Tibial nerve (tissue), 4 donors: Measurements from ENCODE around the gene SLC9A3. TPM values are rescaled to one million over a fixed set of nuclear protein-coding genes. Genes with fewer than 3 reads are reported as not detected.

ENCODE experiments used
- DNase-seq, 2 donors: peaks; one replicate each; pipeline ENCODE4 v3.0.0-alpha.2; 2019; ENCODE audit warnings: low spot score in 2 of 2
- H3K27ac ChIP-seq, 4 donors: fragments of 200-600 bp; sonication (generic) in 3 of 4; one replicate each; pipeline ENCODE4 v1.5.1; 2017 to 2019; ENCODE audit warnings: mild to moderate bottlenecking in 1 of 4
- H3K27me3 ChIP-seq, 2 donors: fragments of 200-600 bp; sonication (generic) in 1 of 2; one replicate each; pipeline versions ENCODE4 v1.5.1 to v1.6.0; 2017 to 2019
- H3K36me3 ChIP-seq, 3 donors: fragments of 200-600 bp; sonication (generic); one replicate each; pipeline ENCODE4 v1.5.1; 2018 to 2019
- H3K4me1 ChIP-seq, 4 donors: fragments of 200-600 bp; sonication (generic) in 3 of 4; one replicate each; pipeline ENCODE4 v1.5.1; 2017 to 2019
- H3K4me3 ChIP-seq, 4 donors: fragments of 200-600 bp; sonication (generic) in 3 of 4; one replicate each; pipeline ENCODE4 v1.5.1; 2017 to 2019; ENCODE audit warnings: mild to moderate bottlenecking in 1 of 4, moderate library complexity in 1 of 4
- H3K9me3 ChIP-seq, 4 donors: fragments of 200-600 bp; sonication (generic) in 3 of 4; one replicate each; pipeline ENCODE4 v1.5.1; 2017 to 2019
- CTCF ChIP-seq, 5 experiments: fragments of 200-600 bp in 3 of 5; fragments of 450-650 bp in 2 of 5; sonication (generic) in 3 of 5; IDR thresholded peaks; one replicate each; pipeline ENCODE4 v1.5.1; 2016 to 2019; ENCODE audit warnings: antibody characterized with exemption in 5 of 5, mild to moderate bottlenecking in 3 of 5, moderate library complexity in 2 of 5
- EP300 ChIP-seq, 2 donors: sonication (generic); formaldehyde crosslinking; IDR thresholded peaks; one replicate each; pipeline ENCODE4 v1.6.1; 2017; ENCODE audit warnings: antibody characterized with exemption in 2 of 2, mild to moderate bottlenecking in 1 of 2
- POLR2A ChIP-seq, 2 donors: fragments of 450-650 bp; IDR thresholded peaks; one replicate each; pipeline ENCODE4 v1.6.1; 2017; ENCODE audit warnings: antibody characterized with exemption in 2 of 2, mild to moderate bottlenecking in 2 of 2, moderate library complexity in 2 of 2
- WGBS, 2 donors: methylation state at CpG; one replicate each; pipeline ENCODE4 v1.1.5; 2018; 5-methylcytosine and 5-hydroxymethylcytosine counted together
- small RNA-seq: library from RNA; depleted of rRNA; stranded (forward); fragments of <200 nt; gene quantifications from one replicate; pipeline ENCODE3, GENCODE V24; 2016
- total RNA-seq, 4 donors: library from RNA; depleted of rRNA; stranded (reverse); fragments of >200 nt; gene quantifications; one replicate each; pipeline ENCODE4 v1.1.0, GENCODE V29; 2016

SLC9A3 gene
- total RNA-seq, 4 donors from 2014 or later: 11.4 to 32.7 (median 17.9) TPM

GRCh38 chr5:420632-421286 lies 103.5 kb downstream of the SLC9A3 start:
- Histone ChIP-seq H3K9me3 (no peaks in the 10 kb centered on the region), H3K36me3 (no peaks in the 10 kb centered on the region), H3K27ac (no peak overlapping the region), H3K4me3 (no peak overlapping the region), H3K27me3 (peaks cover 0 to 4% of the 10 kb centered on the region in 2 donors), H3K4me1 (peaks cover 0 to 4% (median 0%) of the 10 kb centered on the region in 4 donors)
- 92 to 95% methylated on average over 51 to 52 of the region's 52 CpGs for WGBS, 2 donors
- no peak for DNase-seq
- no peak for TF ChIP-seq EP300 (IDR thresholded peaks at IDR 0.05)
- no peak for TF ChIP-seq CTCF (IDR thresholded peaks at IDR 0.05)
- TF ChIP-seq POLR2A (IDR thresholded peaks at IDR 0.05): no peak

Small RNA genes lying within 50 kb of the gene (small RNA-seq; reads per million reads assigned to genes)
- not detected for gene MIR4456

Other genes with a start within 250 kb of the SLC9A3 start
- 1 to 10 TPM in 3 of 4 donors, not detected in 1; 1.0 to 4.8 (median 1.2) TPM for gene AHRR, start 202.7 kb downstream of the SLC9A3 start, total RNA-seq
- 10 to 100 TPM; 53.5 to 98.4 (median 58.8) TPM for gene EXOC3, start 81.3 kb downstream of the SLC9A3 start, total RNA-seq
- gene CEP72, start 87.9 kb upstream of the SLC9A3 start, total RNA-seq: 1 to 10 TPM; 3.3 to 6.6 (median 5.0) TPM
- 1 to 10 TPM; 1.7 to 5.5 (median 4.0) TPM for gene TPPP, start 168.9 kb upstream of the SLC9A3 start, total RNA-seq